Kidney capillary endothelial cell (primary cell): Measurements from ENCODE around the gene MCCC1.
A peak's percentile ranks its signal among the peaks of the same experiment; 100 is the strongest.

Source experiments
- DNase-seq: peaks from one replicate; pipeline ENCODE4 v3.0.0-alpha.2; 2018; ENCODE audit warnings: low spot score

The MCCC1 gene

DNA sequence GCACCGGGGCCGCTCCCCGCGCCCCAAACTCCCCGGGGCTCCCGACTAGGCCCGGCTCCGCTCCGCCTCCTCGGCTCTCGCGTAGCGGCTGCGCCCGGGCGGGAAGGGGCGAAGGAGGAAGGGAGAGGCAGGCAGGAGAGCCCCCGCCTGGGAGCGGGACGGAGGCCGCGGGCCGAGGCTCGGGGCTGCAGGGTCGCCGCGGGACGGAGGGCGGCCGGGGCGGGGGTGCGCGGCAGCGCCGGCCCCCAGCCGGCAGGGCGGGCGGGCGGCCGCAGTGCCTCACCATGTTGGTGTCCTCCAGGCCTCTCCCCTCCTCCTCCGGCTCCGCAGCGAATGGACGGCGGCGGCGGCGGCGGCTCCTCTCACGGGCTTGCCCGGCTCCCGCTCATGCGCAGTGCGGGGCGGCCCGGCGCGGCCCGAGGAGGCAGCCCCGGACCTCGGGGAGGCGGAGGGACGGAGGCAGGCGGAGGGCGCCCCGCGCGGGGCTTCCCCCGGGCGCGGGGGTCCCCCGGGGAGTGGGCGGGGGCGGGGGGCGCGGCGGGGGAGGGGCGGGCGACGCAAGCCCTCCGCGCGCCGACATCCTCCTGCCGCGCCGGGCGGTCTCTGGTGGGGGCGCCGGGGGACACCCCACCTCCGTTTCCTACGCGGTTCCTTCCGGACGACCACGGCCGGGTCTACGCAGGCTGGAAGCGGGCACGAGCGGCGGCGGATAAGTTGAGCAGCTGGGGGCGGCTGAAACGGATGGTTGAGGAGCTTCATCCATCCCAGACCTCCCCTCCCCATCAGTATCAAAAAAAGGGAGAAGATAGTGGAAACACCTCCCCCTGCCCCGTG, 118.9 kb downstream of the MCCC1 start, which contains the start of gene DCUN1D1:
Gene DCUN1D1 (minus strand): TSS at position 335 of the 834 bp plus-strand sequence. CDS start 49 bp downstream, at position 286.
- DNase-seq: peak; percentile 70

DNA sequence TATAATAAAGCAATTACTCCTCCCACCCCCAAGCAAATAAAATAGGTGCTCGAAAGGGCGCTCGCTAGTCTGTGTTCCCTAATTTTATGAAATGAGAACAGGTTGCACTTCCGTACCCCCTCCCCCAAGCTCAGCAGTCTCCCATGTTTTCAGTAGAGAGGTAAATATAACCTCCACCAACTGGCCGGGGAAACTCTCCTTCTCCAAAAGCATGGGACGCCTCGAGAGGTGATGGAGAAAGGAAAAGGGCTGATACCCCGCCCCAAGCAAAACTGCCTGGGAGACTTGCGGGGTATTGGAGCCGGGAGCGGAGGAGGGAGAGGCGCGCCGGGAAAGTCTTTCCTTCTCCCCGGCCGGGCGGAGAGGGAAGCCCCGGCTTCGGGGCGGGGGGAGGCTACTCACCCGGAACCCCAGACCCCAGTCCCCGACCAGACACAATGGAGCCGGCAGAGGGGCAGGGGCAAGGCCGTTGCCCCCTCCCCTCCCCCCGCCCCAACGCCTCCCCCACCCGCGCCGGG, 119.6 kb downstream of the MCCC1 start:
- DNase-seq: no peak

DNA sequence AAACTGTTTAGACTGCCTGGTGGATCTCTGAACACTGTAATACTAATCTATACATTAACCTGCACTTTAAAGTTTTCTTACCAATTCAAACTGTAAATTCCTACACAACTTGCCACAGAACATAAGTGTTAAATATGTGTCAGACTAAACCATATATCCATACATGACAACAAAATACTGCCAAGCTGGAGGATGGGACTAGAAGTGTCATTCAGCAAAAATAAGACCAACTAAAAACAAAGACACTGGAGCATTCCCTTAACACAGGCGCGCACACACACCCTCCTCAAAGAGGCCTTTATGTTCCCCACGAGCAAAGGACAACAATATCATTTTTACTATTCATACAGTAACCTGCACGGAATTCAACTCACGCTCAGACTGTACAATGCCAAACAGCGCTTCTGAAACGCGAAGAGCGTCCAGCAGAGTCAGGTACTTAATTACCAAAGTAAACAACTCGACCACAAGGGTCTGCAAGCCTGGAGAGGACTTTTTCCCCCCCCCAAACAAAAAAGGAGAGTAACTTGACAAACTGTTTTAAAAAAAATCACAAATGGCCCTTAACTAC, 120.1 kb downstream of the MCCC1 start:
- no peak for DNase-seq

DNA sequence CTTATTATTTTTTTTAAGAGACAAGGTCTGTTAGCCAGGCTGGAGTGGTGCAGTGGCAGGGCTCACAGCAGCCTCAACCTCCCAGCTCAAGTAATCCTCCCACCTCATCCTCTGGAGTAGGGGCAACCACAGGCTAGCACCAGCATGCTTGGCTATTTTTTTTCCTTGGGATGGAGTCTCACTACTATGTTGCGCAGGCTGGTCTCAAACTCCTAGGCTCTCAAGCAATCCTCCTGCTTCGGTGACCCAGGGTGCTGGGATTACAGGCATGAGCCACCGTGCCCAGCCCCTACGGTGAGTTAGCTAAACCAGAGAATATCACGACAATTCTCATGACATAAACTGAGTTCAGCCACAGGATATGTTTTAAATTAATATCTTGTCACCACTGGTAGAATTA, 120.9 kb downstream of the MCCC1 start:
- DNase-seq: no peak

DNA sequence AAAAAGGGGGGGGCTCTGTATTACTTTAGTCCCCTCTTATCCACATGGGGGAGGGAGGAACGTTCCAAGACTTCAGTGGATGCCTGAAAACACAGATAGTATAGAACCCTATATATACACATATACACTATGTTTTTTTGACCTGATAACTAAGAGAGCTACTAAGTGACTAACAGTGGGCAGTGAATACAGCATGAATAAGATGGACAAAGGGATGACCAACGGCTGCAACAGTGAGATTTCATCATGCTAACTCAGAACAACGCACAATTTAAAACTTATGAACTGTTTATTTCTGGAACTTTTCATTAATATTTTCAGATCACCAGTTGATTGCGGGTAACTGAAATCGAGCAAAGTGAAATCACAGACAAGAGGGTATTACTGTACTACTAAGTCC, 126.2 kb downstream of the MCCC1 start:
- no peak for DNase-seq

DNA sequence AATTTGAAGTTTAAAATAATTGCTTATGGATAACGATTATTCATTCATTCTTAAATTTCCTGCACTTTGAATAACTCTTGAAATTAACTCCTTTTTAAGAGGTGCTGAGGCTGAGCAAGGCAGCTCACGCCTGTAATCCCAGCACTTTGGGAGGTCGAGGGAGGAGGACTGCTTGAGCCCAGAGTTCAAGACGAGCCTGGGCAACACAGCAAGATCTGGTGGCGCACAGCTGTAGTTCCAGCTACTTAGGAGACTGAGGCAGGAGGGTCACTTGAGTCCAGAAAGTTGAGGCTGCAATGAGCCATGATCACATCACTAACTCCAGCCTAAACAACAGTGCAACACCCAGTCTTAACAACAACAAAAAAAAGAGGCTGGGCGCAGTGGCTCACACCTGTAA, 126.9 kb downstream of the MCCC1 start:
- no peak for DNase-seq

DNA sequence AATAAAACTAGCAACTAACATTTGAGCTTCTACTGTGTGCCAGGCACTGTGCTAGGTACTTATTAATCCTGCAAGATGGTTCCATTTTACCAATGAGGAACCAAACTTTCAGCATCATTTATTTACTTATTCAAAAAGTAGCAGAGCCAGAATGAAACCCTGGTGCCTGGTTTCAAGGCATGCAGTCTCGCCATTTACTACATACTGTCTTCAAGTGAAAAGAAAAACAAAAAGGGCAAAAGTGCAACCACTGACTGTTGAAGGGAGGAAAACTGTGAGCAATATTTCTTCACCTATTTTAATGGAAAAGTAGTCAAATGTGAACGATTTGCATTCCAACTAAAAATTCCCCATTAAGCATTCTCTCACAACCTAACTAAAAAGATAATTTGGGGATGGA, 127.7 kb downstream of the MCCC1 start:
- no peak for DNase-seq

DNA sequence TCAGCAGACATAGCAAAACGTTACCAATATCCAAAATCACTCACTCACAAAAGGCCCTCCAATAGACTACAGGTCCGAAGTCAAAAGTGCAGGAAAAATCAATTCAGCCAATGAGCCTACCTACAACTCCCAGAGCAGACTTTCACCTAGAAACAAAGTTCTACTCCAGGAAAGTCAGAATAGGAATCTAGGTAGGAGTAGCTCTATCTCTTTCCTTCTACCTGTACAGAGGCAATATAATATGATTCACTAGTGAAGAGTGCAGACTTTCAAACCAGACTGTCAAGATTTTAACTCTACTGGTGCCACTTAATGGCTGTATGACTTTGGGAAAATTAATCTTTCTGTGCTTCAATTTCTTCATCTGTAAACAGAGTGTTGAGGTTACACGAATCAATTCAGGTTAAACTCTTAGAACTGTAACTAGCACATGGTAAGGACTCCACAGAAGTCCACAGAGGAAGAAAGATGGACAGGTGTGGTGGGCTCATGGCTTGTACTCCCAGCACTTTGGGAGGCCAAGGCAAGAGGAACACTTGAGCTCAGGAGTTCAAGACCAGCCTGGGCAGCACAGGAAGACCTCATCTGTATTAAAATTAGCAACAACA, 128.4 kb downstream of the MCCC1 start:
- DNase-seq: no peak

DNA sequence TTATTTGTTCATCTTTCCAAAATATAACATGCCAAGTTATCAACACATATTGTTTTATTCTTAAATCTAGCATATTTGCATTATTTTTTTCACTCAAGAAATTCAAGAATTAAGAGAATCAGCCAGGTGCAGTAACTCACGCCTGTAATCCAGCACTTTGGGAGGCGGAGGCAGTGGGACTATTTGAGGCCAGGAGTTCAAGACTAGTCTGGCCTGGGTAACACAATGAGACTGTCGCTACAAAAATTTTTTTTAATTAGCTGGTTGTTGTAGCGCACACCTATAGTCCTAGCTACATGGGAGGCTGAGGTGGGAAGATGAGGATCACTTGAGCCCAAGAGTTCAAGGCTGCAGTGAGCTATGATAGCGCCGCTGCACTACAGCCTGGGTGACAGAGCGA, 129.4 kb downstream of the MCCC1 start:
- DNase-seq: no peak

DNA sequence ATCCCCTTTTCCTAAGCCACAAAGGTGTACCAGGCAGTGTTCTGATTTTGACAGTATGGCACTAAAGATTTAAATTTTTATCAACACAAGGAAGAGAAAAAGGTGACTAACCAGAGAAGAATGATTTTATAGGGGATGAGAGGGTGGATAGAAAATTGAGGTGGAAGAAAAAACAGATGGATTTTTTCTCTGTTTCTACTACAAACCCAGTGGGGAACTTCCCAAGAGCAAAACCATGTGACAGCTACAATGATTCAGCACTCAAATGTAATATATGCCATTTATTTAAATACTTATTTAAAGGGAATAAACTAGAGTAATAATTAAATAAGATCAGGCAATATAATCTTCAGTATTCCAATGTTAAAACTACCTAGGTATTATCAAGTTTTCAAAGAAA, 130.0 kb downstream of the MCCC1 start:
- no peak for DNase-seq

DNA sequence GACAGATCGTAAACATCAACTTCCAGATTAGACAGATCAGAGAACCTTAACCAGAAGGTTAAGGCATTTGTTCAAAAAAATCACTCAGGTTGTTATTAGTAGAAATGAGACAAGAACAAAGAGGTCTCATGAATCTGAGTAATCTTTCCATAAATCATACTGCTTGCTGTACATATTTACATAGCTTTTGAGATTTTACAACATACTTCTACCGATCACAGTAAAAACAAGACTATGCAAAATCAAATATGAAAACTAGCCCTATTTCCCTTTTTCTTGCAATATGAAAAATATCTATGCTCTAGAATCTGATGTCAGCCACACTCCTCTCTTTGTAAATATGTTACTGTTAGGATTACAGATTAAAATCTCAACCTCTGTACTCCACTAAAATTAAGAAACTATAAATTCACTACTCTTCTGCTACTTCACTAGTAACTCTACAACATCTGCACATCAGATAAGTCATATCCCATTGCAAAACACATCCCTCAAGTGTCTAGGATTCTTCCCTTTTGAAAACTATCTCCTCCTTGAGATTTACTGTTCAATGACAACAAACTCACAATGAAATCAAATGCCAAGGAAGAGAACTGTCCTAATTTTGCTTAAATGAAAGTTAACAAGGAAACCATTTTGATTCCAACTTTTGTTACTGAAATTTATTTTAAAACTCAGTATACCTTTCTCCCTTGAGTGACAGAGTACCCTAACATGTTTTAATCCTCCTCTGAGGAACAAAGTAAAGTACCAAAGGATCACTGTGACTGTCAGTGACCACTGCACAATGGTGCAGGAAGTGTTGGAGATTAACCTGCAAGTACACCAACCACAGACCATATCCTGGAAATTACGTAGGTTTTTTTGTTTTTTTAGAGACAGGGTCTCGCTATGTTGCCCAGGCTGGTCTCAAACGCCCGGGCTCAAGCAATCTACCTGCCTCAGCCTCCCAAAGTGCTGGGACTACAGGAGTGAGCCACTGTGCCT, 131.8 kb downstream of the MCCC1 start:
- no peak for DNase-seq

DNA sequence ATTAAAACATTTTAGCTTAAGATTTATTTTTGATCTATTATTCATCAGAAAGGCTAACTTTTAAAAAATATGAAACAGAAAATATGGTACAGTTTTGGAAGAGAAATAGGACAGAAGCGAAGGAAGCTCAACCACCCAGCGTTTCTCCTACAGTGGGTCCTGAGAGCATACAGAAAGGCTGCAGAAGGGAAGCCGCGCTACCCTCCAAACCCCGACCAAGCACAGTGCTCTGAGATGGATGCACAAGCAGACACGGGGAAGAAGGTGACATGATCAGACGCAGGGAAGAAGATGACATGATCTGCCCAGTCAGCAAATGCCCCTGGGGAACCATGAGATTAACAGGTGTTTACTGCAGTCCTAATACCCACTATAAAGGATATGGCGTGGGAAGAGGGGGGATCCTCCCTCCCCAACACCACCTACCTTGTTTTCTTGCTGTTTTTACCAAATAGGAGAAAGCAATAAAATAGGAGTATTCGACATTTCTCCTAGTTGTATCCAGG, 133.4 kb downstream of the MCCC1 start:
- DNase-seq: no peak
